Osteoblast (primary cell): ENCODE results near the gene UBE2U. TPM values are rescaled to one million over a fixed set of nuclear protein-coding genes. Genes with fewer than 3 reads are reported as not detected.

ENCODE experiments used
- DNase-seq: peaks from one replicate; pipeline ENCODE4 v3.0.0; 2011; ENCODE audit warnings: low spot score, mixed read lengths; ENCODE audit not compliant: insufficient read length; ENCODE audit errors: missing footprints
- H2AFZ ChIP-seq: 2 replicates; pipeline ENCODE4 v1.6.0; 2011; ENCODE audit warnings: mild to moderate bottlenecking, low read length
- H3K27ac ChIP-seq: 2 replicates; pipeline ENCODE4 v1.5.1; 2011; ENCODE audit warnings: mild to moderate bottlenecking, low read depth, low read length, moderate library complexity
- H3K27me3 ChIP-seq: 2 replicates; pipeline ENCODE4 v1.6.0; 2012; ENCODE audit warnings: mild to moderate bottlenecking, control low read depth, inconsistent platforms, low read length, moderate library complexity; ENCODE audit not compliant: insufficient read depth
- H3K36me3 ChIP-seq: 2 replicates; pipeline ENCODE4 v1.5.1; 2011; ENCODE audit warnings: mild to moderate bottlenecking, low read length, control low read depth, moderate library complexity; ENCODE audit not compliant: insufficient read depth
- H3K4me1 ChIP-seq: 2 replicates; pipeline ENCODE4 v1.5.1; 2011; ENCODE audit warnings: mild to moderate bottlenecking, low read length, control low read depth, moderate library complexity; ENCODE audit not compliant: insufficient read depth
- H3K4me2 ChIP-seq: 2 replicates; pipeline ENCODE4 v1.6.0; 2011; ENCODE audit warnings: mild to moderate bottlenecking, low read length; ENCODE audit not compliant: insufficient read depth
- H3K4me3 ChIP-seq: fragments of 200-600 bp; sonication (generic); 3 replicates; pipeline ENCODE4 v1.5.1; 2012; ENCODE audit warnings: mild to moderate bottlenecking, low read length, inconsistent platforms; ENCODE audit not compliant: insufficient read depth
- H3K79me2 ChIP-seq: 2 replicates; pipeline ENCODE4 v1.6.0; 2012; ENCODE audit warnings: mild to moderate bottlenecking, low read length, control low read depth, inconsistent platforms; ENCODE audit not compliant: insufficient read depth
- H3K9me3 ChIP-seq: 2 replicates; pipeline ENCODE4 v1.5.1; 2011; ENCODE audit warnings: low read depth, low read length, control low read depth
- H4K20me1 ChIP-seq: 2 replicates; pipeline ENCODE4 v1.6.0; 2012; ENCODE audit warnings: mild to moderate bottlenecking, low read length, control low read depth; ENCODE audit not compliant: insufficient read depth
- CTCF ChIP-seq: IDR thresholded peaks from 2 replicates; pipeline ENCODE4 v1.5.1; 2011; ENCODE audit warnings: mild to moderate bottlenecking, low read depth, low read length, moderate library complexity; ENCODE audit errors: extremely low read depth
- total RNA-seq: library from RNA; depleted of rRNA; stranded (reverse); fragments of >200 nt; gene quantifications from 2 replicates; pipeline ENCODE4 v1.2.3, GENCODE V29; 2012

The UBE2U gene
- total RNA-seq, 1 donor, result not detected

GRCh38 chr1:64304823-64305222 is 101.4 kb downstream of the UBE2U start:
- H2AFZ ChIP-seq, result no peak overlapping the region

DNA sequence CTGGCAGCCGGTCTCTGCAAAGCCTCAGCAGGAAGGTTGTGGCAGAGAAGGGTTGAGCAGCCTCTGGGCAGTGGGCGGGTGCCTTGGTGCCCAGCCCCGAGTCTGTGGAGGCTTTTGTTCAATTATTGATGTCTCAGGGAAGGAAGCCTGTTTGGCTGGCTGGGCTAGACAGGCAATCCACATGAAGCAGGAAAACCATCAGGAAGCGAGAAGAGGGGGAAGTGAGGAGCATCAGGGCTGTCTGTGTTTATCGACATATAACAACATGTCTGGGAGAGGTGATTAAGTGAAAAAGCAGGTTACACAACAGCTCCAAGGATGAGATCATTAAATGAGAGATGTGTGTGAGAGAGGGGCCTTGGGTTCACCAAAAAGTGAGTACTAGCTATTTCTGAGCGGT is 105.4 kb downstream of the UBE2U start:
- Histone ChIP-seq H3K4me2 (no peak overlapping the region), H3K27me3 (peaks cover 8% of the 10 kb centered on the region)

More at GRCh38 chr1:64304823-64305222, 101.4 kb downstream of the UBE2U start:
- Histone ChIP-seq H3K4me2 (no peak overlapping the region), H3K27ac (no peak overlapping the region), H3K9me3 (no peaks in the 10 kb centered on the region), H3K79me2 (no peaks in the 10 kb centered on the region), H3K27me3 (peaks cover 8% of the 10 kb centered on the region), H3K4me1 (no peaks in the 10 kb centered on the region), H3K4me3 (no peak overlapping the region), H4K20me1 (no peaks in the 10 kb centered on the region), H3K36me3 (no peaks in the 10 kb centered on the region)
- no peak for TF ChIP-seq CTCF
- no peak for DNase-seq

DNA sequence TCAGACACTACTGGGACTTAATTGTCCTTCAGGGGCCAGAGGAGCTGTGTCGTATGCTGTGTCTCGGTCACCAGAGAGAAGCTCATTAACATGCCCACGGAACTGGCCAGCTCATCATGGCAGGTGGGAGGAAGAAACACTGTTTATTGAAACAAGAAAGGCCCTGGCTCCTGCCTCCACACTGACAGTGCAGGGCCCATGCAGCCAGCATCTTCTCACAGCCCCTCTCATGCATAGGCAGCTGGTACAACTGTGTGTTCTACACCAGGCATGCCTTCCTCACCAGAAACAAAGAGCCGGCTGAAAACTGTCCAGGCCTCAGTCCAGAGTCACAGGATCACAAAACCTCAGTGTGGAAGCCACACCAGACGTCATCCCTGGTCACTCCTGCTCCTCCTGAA is 106.0 kb downstream of the UBE2U start:
- Histone ChIP-seq H3K4me2 (no peak overlapping the region), H3K9me3 (no peaks in the 10 kb centered on the region), H4K20me1 (no peaks in the 10 kb centered on the region), H3K79me2 (no peaks in the 10 kb centered on the region), H3K36me3 (no peaks in the 10 kb centered on the region), H3K27ac (no peak overlapping the region), H3K4me1 (no peaks in the 10 kb centered on the region), H2AFZ (no peak overlapping the region), H3K27me3 (peaks cover 8% of the 10 kb centered on the region), H3K4me3 (no peak overlapping the region)
- TF ChIP-seq CTCF, result no peak
- no peak for DNase-seq

More for the DNA sequence above, 105.4 kb downstream of the UBE2U start:
- Histone ChIP-seq H3K36me3 (no peaks in the 10 kb centered on the region), H3K9me3 (no peaks in the 10 kb centered on the region), H3K4me3 (no peak overlapping the region), H2AFZ (no peak overlapping the region), H3K4me1 (no peaks in the 10 kb centered on the region), H3K27ac (no peak overlapping the region), H4K20me1 (no peaks in the 10 kb centered on the region), H3K79me2 (no peaks in the 10 kb centered on the region)
- TF ChIP-seq CTCF, result no peak
- DNase-seq, result no peak

DNA sequence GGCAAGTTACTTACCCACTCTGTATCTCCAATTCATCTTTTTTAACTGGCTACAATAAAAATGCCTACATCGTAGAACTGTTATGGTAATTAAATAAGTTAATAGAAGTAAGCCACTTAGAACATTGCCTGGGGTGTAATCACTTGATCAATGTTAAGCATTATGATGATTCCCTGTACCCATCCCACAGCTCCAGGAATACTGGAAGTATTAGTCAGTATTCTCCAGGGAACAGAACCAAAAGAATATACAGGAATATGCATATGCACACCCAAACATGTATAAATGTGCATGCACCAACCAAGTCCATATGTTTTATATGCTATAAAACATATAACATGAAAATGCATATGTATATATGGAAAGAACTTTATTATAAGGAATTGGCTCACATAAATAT is 107.3 kb downstream of the UBE2U start:
- DNase-seq, result no peak
- Histone ChIP-seq H4K20me1 (no peaks in the 10 kb centered on the region), H3K9me3 (no peaks in the 10 kb centered on the region), H3K4me3 (no peak overlapping the region), H2AFZ (no peak overlapping the region), H3K36me3 (no peaks in the 10 kb centered on the region), H3K27ac (no peak overlapping the region), H3K27me3 (peaks cover 8% of the 10 kb centered on the region), H3K4me1 (no peaks in the 10 kb centered on the region), H3K79me2 (no peaks in the 10 kb centered on the region), H3K4me2 (no peak overlapping the region)
- no peak for TF ChIP-seq CTCF
